ENCODE results near the gene SSH2. TPM values are rescaled to one million over a fixed set of nuclear protein-coding genes. Genes with fewer than 3 reads are reported as not detected.
A peak's percentile ranks its signal among the peaks of the same experiment; 100 is the strongest.

The SSH2 gene
- total RNA-seq, 1 experiment from 2014 or later, result 14.6 TPM

DNA sequence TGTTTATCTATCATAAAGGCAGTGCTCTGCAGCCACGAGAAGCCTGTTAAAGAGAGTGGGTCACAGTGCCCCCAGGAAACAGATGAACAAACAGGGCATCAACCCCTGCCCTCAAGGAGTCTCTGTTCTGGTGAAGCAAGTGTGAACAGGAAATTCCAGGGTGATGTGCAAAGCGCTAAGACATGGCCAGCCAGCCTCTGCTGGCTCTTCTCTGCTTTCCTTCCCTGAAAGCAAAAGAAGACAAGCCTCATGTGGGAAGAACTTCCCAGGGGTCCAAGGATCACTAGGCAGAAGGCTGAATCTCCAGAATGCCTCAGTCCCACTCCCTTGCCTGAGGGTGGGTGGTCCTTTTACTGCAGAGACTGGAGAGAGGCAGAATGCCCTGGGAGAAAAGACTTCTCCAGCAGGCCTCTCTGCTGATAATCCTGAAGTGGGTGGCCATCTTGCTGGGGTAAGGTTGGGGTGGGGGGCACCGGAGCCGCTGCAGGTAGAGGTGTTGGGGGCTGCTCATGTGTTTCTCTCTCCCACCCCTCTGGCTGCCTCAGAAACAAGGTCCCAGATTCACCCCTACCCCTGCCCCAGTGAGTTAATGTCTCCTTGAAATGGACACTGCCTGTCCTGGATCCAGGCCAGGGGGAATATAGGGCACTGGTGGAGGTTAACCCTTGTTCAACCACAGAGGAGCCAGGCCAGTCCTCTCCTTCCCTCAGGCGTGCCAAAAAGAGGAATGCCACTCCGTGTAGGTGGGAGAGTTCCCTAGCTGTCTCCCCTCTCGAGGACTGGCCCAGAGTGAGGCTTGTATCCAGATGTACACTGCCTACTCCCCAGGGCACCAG is 334.7 kb downstream of the SSH2 start:
- Histone ChIP-seq H3K79me1 (ENCODE audit: insufficient read depth, low read depth, low read length, poor library complexity, severe bottlenecking) (no peaks in the 10 kb centered on the region), H3T11ph (ENCODE audit: low read length) (no peak overlapping the region), H2BK5ac (ENCODE audit: insufficient read length, low read length) (no peak overlapping the region), H3K4me1 (ENCODE audit: insufficient read depth, low read length) (peaks cover 4% of the 10 kb centered on the region; the same call in 1 of the 2 replicates), H3K27ac (ENCODE audit: insufficient read length, low read depth, low read length) (no peak overlapping the region), H2AK5ac (ENCODE audit: insufficient read length, low read length) (no peak overlapping the region), H3K4me2 (ENCODE audit: insufficient read depth, insufficient read length, low read length) (no peak overlapping the region), H4K5ac (ENCODE audit: insufficient read length, low read depth, low read length) (no peak overlapping the region), H3K79me2 (ENCODE audit: insufficient read depth, low read length) (no peaks in the 10 kb centered on the region; the same call in 1 of the 2 replicates), H3K14ac (ENCODE audit: insufficient read depth, low read length) (no peak overlapping the region), H4K8ac (replicated peaks; ENCODE audit: insufficient read length, low read depth, low read length) (no peak overlapping the region), H3K4ac (ENCODE audit: low read depth, low read length) (no peak overlapping the region), H4K20me1 (ENCODE audit: control insufficient read depth, insufficient read depth, insufficient read length) (no peaks in the 10 kb centered on the region), H3K9me3 (ENCODE audit: control insufficient read depth, low read depth, low read length) (no peaks in the 10 kb centered on the region), H3K9ac (ENCODE audit: extremely low read depth, insufficient read length, low read length) (no peak overlapping the region), H4K91ac (ENCODE audit: insufficient read length, low read depth, low read length) (no peak overlapping the region), H3K23me2 (ENCODE audit: insufficient read length, low read depth, low read length, poor library complexity, severe bottlenecking) (peaks cover 26% of the 10 kb centered on the region), H3K18ac (ENCODE audit: insufficient read length, low read depth, low read length) (no peak overlapping the region), H3K27me3 (ENCODE audit: insufficient read depth, low read length) (no peaks in the 10 kb centered on the region), H2BK20ac (ENCODE audit: low read depth, low read length, poor library complexity, severe bottlenecking) (no peak overlapping the region), H3K56ac (ENCODE audit: insufficient read length, low read depth, low read length) (no peak overlapping the region), H3K23ac (ENCODE audit: insufficient read length, low read depth, low read length) (no peak overlapping the region), H2BK12ac (ENCODE audit: insufficient read length, low read depth, low read length) (no peak overlapping the region), H2BK120ac (ENCODE audit: low read depth, low read length, poor library complexity, severe bottlenecking) (no peak overlapping the region), H2AFZ (ENCODE audit: low read length) (no peak overlapping the region), H2BK15ac (ENCODE audit: low read depth, low read length) (no peak overlapping the region)
- no peak for DNase-seq
- Mint-ChIP-seq H3K27me3 (ENCODE audit: low read depth) (peaks cover 4% of the 10 kb centered on the region), H3K4me3 (peak overlapping the region in 1 of 2 experiments; percentile 88; a peak in 2 of 5 replicates), H3K36me3 (ENCODE audit: insufficient read depth in 1 of 3, low read depth in 3 of 3) (peaks cover 0 to 2% (median 0%) of the 10 kb centered on the region in 3 experiments; a peak in 1 of 7 replicates), H3K9me3 (peaks cover 0 to 3% of the 10 kb centered on the region in 2 experiments; a peak in 1 of 5 replicates), H3K4me1 (peaks cover 43 to 71% of the 10 kb centered on the region in 2 experiments), H3K27ac (no peak overlapping the region)
- no CpG with 5 or more reads among the region's 7 CpGs for WGBS (ENCODE audit: extremely low coverage, insufficient read length, low lambda C conversion rate)
- TF ChIP-seq CTCF (conservative IDR thresholded peaks at IDR 0.05), result no peak

Data from H9 (cell line).